ACHN (cell line): ENCODE data around the gene APOE.

Experiments used
- DNase-seq: peaks from one replicate; pipeline ENCODE4 v3.0.0-alpha.2; 2015
- in situ Hi-C: cut with HindIII; loops from 2 replicates; pipeline ENCODE4 v1.10.0; 2017; ENCODE audit warnings: low sequenced_read_pairs, low pct_ligation_motif_present, low pct_unique_long_range_greater_than_20kb

The APOE gene

GRCh38 chr19:44942067-44942571 lies 36.5 kb downstream of the APOE start, which contains the start of gene APOC4:
Gene APOC4, plus strand, starts transcription at chr19:44942237. Its CDS starts 41 bp downstream, at chr19:44942278.
- in situ Hi-C loops = no loop called here
- DNase-seq = no peak

GRCh38 chr19:44943801-44944249 lies 38.2 kb downstream of the APOE start:
- in situ Hi-C loops = no loop called here
- DNase-seq = no peak

GRCh38 chr19:44947041-44947581 lies 41.5 kb downstream of the APOE start:
- no peak for DNase-seq
- in situ Hi-C loops = no loop called here

DNA sequence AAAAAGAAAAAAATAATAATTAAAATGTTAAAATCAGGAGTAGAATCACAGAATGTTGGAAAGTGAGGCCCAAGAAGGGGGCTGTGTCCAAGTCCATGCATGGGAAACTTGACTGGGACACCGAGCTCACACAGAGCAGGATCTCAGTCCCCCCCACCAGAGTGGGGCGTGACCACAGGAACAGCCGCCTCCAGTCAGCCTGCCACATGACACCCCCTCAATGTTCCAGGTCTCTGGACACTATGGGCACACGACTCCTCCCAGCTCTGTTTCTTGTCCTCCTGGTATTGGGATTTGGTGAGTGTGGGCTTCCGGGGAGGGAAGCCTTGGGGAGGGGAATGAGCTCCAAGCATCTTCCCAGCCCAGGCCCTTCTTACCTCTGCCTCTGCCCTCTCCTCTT lies 42.6 kb downstream of the APOE start:
- no peak for DNase-seq
- in situ Hi-C loops = no loop called here

- no peak for DNase-seq
- in situ Hi-C loops = no loop called here
These were observed 43.3 kb downstream of the APOE start for GRCh38 chr19:44948763-44949374.

GRCh38 chr19:44949550-44949949 lies 44.0 kb downstream of the APOE start:
- in situ Hi-C loops = no loop called here
- DNase-seq = no peak

- DNase-seq = peak; percentile 73
- in situ Hi-C loops = no loop called here
These were observed 45.9 kb downstream of the APOE start for GRCh38 chr19:44951179-44952159.

DNA sequence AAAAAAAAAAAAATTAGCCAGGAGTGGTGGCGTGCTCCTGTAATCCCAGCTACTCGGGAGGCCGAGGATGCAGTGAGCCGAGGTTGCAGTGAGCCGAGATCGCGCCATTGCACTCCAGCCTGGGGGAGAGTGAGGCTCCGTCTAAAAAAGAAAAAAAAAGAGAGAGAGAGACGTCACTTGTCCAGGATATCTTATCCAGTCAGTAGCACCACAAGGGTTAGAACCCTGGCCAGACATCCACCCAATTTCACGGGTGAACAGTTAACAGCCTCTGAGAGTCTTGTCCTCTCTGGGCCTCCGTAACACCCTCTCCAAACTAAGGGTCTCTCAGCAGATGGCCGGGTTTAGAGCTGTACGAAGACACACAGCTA lies 48.7 kb downstream of the APOE start:
- in situ Hi-C loops = no loop called here
- DNase-seq = no peak

- in situ Hi-C loops = no loop called here
- peak; percentile 94 for DNase-seq
These were observed 49.3 kb downstream of the APOE start, which contains the start of gene CLPTM1 for GRCh38 chr19:44954649-44955504. Gene CLPTM1, plus strand, starts transcription at chr19:44955380. Its CDS starts 16 bp downstream, at chr19:44955396.

DNA sequence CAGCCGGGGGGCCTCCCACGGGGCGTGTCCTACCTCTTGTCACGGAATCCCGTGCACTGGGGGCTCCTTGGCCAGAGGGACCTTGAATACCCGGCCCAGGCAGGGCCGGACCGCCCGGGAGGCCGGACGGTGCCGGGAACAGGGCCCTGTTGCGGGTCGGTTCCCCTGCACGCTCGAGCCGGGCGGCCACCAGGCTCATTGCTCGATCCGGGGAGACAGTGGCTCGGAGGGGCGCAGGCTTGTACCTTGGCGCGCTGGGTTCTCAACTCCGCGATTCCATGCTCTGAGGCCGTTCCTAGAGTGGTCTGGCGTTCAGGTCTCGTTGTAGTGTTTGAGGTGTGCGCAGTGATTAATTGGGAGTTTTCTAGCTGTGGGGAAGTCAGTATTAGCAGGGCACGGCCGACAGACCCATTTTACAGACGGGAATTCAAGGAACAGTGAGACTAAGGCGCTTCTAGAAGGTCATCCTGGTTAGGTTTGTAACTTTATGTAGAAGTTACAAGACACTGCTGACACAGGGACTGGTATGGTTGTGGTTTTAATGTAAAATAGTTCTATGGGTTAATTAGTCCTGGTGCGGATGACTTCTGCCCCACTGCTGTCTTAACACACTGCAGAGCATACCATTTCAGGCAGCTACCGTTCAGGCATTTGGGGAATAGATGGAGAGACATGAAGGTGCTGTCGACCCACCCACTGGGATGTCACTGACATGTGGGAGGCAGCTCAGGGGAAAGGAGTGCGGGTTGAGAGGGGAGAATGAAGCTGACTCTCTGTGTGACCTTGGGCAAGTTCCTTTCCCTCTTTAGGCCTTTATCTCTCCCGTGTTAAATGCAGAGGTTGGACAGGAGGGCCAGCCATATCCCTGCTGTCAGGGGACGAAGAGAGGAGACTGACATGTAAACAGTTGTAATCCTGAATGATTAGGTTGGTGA lies 50.2 kb downstream of the APOE start:
- DNase-seq = peak; percentile 8
- in situ Hi-C loops = no loop called here

DNA sequence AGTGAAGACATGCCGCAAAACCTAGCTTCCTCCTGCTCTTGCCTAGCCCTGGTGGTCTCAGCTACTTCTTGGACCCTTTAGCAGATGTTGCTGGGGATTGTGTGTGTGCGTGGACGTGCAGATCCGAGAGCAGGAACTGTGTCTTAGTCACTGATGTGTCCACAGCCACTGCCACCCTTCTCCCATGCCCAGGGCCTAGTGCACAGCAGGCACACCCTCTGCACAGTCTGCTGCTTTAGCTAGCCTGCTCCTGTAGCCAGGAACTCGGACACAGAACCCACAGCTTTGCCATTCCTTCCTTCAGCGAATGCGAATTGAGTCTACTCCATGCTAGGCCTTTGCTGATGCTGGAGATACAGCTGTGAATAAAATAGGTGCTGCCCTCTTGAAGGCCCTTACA lies 51.9 kb downstream of the APOE start:
- no peak for DNase-seq
- in situ Hi-C loops = no loop called here

GRCh38 chr19:44958090-44958489 lies 52.5 kb downstream of the APOE start:
- in situ Hi-C loops = no loop called here
- no peak for DNase-seq
